Measurements from ENCODE around the gene DST.

The DST gene

DNA sequence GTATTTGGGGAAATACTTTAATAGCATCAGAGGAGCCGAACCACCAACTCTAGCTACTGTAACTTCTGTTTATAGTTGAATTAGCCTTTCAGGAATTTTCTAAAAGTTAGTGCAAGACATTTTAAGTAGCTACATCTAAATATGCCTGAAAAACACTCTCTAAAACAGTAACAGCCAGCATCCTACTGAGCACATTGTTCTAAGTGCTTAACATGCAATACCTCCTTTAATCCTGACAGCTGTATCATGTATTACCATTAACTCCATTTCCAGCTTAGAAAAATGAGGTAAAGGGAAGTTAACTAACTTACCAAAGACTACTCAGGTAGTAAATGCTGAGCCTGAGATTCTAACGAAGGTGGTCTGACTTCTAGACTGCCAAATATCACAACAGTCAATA, 120.7 kb downstream of the DST start:
- DNase-seq (ENCODE audit: insufficient read length, low spot score) = no peak
- TF ChIP-seq, protein P1, sequence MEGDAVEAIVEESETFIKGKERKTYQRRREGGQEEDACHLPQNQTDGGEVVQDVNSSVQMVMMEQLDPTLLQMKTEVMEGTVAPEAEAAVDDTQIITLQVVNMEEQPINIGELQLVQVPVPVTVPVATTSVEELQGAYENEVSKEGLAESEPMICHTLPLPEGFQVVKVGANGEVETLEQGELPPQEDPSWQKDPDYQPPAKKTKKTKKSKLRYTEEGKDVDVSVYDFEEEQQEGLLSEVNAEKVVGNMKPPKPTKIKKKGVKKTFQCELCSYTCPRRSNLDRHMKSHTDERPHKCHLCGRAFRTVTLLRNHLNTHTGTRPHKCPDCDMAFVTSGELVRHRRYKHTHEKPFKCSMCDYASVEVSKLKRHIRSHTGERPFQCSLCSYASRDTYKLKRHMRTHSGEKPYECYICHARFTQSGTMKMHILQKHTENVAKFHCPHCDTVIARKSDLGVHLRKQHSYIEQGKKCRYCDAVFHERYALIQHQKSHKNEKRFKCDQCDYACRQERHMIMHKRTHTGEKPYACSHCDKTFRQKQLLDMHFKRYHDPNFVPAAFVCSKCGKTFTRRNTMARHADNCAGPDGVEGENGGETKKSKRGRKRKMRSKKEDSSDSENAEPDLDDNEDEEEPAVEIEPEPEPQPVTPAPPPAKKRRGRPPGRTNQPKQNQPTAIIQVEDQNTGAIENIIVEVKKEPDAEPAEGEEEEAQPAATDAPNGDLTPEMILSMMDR (IDR thresholded peaks at IDR 0.05; ENCODE audit: insufficient read depth, missing control alignments) = no peak
- no peak for FAIRE-seq

DNA sequence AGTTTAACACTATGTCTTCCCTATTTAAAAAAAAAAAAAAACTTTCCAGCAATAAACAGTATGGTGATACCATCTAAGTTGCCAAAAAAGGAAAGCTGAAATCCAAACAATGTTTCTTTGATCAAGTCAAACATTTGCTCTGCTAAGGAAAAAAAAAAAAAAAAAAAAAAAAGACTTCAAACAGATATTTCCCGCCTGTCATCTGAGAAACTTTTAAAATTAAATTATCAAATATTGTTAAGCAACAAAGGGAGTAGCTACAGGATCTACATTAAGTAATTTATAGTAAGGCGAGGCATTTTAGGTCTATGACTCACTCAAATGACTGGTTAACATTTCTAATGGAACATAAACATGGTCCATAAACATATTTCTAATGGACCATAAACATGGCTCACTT, 121.2 kb downstream of the DST start:
- FAIRE-seq = no peak
- no peak for DNase-seq (ENCODE audit: insufficient read length, low spot score)
- TF ChIP-seq, protein P1 (IDR thresholded peaks at IDR 0.05; ENCODE audit: insufficient read depth, missing control alignments) = no peak

DNA sequence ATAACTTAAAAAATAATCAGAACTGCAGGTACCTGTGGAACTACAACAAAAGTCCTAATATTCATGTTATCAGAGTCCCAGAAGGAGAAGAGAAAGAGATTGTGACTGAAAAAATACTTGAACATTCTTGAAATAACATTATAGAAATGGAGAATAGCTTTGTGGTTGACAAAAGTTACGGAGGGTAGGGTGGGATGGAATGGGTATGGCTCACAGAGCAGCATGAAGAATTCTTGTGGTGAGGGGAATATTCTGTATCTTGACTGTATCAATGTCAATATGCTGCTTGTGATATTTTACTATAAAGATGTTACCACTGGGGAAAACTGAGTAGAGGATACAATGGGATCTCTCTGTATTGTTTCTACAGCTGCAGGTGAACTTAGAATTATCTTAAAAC, 122.5 kb downstream of the DST start:
- no peak for DNase-seq (ENCODE audit: insufficient read length, low spot score)
- TF ChIP-seq, protein P1 (IDR thresholded peaks at IDR 0.05; ENCODE audit: insufficient read depth, missing control alignments) = no peak
- no peak for FAIRE-seq

DNA sequence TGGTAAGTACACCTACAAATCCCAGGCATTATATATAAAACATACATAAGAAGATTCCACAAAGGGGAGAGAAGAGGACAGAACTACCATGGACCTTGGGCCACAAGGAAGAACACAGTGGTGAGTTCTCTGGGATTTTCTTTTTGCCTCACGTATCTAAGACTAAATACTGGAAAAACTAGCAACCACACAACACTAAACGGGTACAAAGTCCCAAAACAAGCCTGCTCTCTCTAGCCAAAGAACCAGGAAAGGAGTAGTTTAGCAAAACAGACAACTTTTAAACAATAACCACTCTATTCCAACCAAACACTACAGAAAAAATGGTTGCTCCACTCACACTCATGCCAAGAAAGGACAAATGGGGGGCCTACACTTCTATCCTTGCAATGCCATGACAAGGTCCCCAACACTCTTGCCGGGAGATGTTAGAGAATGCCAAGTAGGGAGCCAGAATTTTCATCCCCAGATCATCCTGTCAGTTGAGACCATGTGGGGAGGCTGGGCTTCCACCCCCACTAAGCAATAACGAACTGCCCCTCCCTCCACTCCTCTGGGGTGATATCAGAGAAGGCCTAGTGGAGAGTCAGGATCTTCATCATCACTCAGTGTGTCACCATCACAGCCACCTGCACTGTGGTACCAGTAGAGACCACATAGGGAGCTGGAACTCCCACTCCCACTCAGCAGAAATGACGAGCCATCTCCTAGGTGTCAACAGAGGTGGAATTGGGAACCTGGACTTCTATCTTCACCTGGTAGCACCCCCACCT, 123.5 kb downstream of the DST start:
- TF ChIP-seq, protein P1 (IDR thresholded peaks at IDR 0.05; ENCODE audit: insufficient read depth, missing control alignments) = no peak
- DNase-seq (ENCODE audit: insufficient read length, low spot score) (no peak), FAIRE-seq (no peak)

DNA sequence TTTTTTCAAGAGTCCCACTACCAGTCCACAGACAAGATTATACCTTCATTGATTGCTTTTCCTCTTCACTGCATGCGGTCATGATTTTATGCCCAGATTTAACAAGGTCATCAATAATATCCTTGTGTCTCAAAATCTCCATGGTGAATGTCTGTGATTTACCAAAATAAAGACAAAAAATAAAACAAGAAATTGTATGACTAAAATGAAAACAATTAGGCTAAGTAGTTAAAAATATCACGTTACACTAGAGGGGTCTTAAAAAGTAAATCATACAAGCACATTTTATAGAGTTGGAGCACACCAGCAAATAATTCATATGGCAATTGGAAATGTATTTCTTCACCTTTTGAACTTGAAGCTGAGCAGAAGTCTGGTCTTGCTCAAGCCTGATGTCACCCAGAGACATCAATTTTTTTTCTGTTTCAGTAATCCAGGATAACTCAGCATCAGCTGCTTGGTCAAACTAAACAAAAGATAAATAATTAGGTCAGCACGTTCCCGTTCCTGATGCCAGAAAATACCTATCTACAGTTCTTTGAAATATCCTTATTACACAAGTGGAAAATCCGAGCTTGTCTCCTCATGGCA, 125.4 kb downstream of the DST start:
- FAIRE-seq = peak; percentile 87
- TF ChIP-seq, protein P1 (IDR thresholded peaks at IDR 0.05; ENCODE audit: insufficient read depth, missing control alignments) = no peak
- no peak for DNase-seq (ENCODE audit: insufficient read length, low spot score)

DNA sequence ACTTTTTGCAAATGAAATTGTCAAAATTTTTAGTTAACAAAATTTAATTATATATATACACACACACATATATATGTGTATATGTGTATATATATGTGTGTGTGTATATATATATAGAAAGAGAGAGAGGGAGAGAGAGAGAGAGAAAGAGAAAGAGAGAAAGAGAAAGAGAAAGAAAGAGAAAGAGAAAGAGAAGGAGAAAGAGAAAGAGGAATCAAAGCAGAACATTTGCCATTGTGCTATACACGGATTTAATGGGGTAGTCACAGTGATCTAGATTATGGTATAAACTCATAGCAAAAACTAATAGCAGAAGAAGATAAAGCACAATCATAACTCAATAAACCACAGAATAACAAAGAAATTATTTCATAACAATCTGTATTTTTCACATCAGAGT, 126.7 kb downstream of the DST start:
- DNase-seq (ENCODE audit: insufficient read length, low spot score) = no peak
- FAIRE-seq = no peak

More for the DNA sequence above, 126.7 kb downstream of the DST start:
- TF ChIP-seq, protein P1 (IDR thresholded peaks at IDR 0.05; ENCODE audit: insufficient read depth, missing control alignments) = no peak

Data from D721Med (cell line).